Hematopoietic multipotent progenitor cell treated with erythropoietin and hydrocortisone succinate and interleukin-3 and kit ligand, for 8 days (in vitro differentiated cells): ENCODE data around the gene CCDC179.
A peak's percentile ranks its signal among the peaks of the same experiment; 100 is the strongest.

Source experiments
- DNase-seq: peaks from one replicate; pipeline ENCODE4 v3.0.0-alpha.2; 2015

Gene CCDC179

DNA sequence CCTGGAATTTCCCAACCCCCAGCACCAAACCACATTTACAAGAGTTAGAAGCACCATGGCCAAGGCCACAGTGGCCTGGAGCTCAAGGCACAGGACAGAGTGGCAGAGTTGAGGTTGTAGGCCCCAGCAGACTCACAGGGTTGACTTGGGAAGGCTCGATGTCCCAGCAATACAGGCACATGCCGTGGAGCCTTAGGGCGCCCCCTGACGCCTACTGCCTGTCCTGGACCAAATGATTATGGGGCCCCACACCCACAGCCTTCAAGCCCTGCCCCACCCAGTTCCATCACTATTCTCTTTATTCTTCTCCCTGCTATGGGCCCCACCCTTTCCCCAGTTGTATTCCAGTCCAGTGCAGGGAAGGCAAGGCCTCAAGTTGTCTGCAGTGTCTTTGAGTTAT, at the start of gene CCDC179:
Gene CCDC179 (minus strand): TSS at position 234 of the 400 bp plus-strand sequence. CDS start 53 bp downstream, at position 181.
- DNase-seq: no peak

DNA sequence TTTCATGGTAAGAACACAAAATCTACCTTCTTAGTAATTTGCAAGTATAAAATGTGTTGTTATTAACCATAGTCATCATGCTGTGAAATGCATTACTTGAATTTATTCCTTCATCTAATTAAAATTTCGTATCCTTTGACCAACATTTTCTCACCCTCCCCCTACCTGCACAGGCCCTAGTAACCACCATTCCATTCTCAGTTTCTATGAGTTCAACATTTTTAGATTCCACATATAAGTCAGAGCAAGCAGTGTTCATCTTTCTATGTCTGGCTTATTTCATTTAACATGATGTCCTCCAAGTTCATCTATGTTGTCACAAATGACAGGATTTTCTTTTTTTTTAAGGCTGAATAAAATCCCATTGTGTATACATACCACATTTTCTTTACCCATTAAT, 43.5 kb upstream of the CCDC179 start:
- DNase-seq: no peak

DNA sequence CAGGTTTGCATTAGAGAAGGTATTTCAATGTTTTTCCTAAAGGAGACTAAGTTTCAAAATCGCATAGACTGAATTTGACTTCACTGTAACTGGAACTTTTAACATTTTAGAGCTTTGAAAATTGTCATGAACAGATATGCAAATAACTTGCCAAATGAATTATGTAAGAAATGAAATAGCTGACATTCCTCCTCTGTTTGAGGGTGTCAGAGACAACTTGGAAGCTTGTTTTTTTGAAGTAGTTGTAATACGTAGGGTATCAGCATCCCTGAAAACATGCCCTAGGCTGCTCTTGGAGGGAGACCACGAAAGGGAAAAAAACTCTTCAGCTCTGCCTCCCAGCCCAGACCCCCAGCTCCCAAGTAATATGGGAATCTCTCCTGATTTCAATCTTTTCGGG, 41.3 kb upstream of the CCDC179 start:
- no peak for DNase-seq

DNA sequence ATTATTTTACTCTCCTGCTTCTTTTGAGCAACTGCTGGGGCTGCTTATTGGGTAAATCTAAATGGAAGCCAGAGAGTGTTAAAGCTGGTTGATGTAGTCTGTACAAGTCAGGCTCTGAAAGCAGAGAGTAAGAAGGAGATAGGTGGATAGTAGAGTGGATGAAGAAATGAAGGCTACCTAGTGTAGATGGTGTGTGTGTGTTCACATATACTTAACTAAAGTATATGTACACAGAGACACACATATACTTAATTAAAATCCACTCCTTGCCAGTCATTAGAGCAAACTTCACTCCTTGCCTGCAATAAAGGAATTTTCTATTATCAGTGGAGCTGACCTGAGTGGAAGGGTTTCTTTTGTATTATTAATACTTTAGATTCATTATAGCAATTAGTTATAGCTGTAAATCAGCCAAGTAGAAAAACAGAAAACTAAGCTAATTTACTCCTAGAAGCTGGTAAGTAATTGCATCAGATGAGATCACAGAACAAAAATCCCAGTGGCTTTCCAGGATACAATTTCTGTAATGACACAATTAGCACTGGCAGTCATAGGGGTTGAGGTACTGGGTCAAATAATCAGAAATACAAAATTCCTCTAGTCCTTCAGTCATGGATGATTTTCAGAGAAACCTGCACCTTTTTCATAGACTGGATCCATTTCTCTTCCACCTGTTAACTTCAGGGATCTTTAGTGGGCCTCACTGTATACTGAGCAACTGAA, 40.7 kb upstream of the CCDC179 start:
- DNase-seq: no peak

DNA sequence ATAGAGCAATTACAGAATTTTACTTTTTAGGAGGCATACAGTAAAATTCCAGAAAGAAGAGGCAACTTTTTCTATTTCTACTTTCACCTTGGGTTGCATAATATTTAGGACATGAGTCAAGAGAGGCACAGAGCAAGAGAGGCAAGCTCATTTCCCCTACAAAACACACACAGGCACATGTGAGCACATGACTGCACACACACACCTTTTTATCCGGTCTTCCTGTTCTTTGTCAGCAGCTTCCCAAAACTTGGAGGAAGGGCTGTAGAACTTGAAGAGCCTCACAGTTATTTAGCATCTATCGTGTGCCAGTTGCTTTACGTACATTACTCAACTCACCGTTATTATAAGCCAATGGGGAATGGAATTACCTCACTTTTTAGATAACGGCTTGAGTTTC, 37.8 kb upstream of the CCDC179 start:
- no peak for DNase-seq

DNA sequence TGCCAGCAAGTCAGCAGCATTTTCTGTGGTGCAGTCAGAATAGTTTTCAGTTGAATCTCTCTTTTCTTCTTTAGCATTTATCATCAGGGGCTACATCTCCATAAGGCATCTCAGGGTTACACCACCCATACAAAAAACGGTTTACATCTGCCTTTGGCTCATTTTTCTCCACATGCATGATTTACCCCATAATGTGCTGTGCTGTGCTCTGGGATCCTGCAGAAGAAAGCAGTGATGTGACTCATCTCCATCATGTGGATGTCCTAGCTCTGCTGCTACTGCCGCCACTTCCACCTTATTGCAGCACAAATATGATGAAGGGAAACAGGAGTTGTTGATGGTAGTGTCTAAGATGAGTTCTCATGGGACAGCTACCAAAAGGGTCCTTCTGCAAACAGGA, 30.0 kb upstream of the CCDC179 start:
- no peak for DNase-seq

DNA sequence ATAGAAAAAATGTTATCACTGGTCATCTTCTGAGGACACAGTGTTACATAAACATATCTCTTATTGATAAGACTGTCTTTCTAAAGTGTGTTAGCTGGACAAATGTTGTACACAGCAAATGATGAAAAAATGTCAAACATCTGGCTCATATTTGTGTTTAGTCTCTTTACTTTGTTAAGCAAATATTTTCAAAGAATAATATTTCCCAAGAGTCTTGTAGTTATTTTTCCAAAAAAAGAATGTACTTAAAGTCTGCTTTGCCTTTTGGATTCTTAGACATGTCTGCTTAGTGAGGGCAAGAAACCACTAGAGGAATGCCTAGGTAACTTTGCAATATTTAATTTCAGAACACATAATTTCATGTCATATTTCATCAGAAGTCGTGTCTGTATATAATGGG, 23.9 kb upstream of the CCDC179 start:
- no peak for DNase-seq

DNA sequence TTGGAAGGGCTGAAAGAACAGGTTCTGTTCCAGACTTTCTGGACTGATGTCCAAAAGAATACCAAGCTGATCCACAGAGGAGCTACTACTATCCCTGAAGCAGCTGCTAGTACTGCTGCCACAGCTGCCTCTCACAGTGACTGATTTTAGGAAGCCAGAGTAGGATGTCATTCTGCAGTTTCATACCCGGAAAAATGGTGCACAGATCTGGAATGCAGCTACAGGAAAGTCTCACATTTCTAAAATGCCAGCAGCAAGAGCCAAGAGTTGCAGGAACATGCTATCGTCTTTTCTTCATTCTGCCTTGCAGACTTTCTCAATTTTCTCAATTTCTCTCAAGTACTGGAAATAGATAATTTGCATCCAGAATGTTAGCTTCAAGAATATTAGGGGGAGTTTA, 19.4 kb upstream of the CCDC179 start:
- no peak for DNase-seq

DNA sequence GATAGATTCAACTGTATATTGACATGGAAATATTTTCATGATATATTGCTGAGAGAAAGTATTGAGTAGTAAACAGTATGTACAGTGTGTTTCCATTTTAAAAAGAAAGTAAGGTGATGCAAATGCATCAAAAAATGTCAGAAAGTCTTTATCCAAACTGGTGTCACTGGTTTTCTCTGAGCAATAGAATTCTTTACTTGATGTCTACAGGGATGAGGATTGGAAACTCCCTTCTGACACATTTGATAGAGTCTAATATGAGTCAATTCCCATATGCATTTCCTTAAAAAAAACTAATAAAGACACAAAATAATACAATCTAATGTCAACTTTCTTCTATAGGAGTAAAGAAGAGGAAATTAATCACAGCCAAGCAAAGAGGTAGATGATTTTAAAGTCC, 18.3 kb upstream of the CCDC179 start:
- no peak for DNase-seq

DNA sequence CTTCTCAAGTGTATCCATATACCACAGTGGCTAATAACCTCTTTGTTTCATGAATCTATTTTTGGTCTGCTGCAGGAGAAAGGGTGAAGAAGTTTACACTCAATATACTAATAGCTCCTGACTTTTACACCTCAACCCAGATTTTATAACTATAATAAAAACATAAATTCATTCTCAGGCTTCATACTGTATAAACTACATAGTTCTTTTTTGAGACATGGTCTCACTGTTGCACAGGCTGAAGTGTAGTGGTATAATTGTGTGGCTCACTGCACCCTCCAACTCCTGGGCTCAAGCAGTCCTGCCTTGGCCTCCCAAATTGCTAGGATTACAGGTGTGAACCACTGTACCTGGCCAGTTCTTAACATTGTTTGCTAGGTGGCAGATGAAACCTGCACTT, 17.8 kb upstream of the CCDC179 start:
- DNase-seq: no peak

DNA sequence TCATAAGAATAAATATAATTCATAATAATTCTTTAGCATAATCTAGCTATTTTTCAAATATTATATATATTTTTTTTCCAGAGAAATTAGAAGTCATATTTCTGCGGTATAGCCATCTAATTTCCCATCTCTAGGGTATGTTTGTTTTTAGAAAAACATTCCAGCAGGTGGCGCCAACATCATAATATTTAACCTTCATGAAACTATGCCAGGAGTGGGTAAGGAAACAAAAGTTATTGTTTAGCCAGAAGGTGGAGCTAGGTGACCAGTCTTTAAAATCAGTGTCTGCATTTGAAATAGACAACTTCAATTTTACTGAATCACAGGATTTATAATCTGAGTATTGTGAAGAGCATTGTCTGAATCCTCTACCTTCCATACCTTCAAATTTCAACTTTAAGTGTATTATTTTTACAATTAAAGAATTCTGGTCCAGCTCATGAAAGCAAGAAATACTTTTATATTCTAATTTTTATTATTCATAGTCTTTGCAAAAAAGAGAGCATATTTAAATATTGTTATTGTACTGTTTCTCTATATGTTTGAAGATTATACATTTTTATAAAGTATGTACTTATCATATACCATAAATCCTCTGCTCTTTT, 15.7 kb upstream of the CCDC179 start:
- DNase-seq: peak; percentile 91

DNA sequence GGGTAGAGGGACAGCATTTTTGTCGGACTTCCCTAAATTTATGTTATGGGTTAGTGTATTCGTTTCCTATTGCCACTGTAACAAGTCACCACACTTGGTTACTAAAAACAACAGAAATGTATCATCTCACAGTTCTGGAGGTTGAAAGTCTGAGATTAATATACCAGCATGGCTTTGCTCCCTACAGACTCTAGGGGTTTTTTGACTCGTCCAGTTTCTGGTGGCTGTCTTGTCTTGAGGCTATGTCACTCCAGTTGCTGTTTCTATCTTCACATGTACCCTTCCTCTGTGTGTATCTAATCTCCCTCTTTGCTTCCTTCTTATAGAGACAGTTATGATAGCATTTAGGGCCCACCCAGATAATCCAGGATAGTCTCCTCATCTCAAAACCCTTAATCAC, 9.1 kb upstream of the CCDC179 start:
- no peak for DNase-seq

DNA sequence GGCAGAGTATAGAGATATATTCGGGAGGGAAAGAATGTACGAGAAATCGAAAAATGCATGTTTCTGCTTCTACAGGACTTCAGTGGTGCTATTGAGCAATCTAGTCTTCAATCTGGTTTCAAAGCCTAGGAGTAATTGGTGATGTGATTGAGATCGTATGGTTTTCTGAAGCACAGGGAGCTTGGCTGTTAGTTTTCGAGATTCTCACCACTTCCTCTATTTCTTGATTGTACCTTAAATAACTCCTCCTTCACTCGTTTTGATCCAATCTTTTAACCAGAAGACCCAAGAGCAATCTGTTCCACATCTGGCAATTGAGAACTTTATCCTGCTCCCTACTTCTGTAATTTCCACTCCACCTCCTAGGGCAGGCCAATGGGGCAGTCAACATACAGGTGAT, 518 bp downstream of the CCDC179 start:
- no peak for DNase-seq

DNA sequence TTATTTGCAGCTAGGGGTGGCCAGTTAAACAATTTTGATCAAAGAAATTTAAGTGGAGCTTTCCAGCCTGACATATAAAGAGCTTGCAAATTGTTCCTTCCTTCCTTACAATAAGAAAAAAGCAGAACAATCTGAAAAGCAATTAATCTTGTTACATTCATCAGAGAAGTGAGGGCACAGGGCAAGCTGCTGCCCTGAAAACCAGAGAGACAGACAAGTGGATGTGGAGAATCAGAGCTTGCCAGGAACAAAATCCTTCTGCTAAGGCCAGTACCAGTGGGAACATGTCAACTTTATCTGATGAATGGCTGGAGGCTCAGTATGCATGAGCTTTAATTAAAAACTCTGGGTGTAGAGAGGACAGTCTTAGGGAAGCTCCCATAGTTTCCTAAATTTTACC, 8.8 kb downstream of the CCDC179 start:
- DNase-seq: no peak

DNA sequence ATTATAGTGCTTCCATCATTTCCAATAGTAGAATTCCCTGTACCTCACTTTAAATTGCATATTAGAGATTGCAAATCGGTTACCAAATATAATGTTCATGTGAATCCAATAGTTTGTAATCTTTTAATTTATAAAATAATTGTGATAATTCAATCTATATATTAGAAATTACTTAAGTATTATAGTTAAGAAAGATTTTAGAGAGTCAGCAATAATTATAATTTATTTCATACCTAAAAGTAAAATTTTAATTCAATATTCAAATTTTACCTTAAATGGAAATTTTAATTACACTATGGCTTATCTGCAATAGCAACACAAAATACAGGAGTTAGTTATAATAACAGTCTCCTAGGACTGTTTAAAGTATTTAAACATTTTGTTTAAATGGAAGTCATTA, 13.5 kb downstream of the CCDC179 start:
- DNase-seq: no peak

DNA sequence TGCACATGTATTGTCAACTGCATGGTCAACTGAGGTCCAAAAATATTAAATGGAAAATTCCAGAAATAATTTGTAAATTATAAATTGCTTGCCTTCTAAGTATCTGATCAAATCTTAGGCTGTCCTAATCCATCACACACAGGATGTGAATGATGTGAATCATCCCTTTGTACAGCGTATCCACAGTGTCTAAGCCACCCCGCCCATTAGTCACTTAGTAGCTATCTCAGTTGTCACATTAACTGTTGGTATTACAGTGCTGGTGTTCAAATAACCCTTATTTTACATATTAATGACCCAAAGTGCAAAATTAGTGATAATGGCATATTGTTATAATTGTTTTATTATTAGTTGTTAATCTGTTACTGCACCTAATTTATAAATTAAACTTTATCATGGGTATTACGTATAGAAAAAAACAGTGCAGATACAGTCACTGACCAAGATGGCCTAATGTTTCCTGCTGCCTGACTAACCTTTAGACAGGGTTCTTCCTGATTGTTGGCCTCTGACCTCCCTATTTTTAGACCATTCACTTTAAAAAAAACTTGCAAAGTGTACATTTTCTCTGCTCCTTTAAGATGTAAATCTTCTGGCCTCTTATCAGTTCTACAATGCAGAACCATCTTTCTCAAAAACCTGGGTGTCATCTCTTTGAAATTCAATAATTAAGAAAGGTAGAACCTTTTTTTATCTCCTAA, 27.8 kb downstream of the CCDC179 start:
- peak; percentile 78 for DNase-seq

DNA sequence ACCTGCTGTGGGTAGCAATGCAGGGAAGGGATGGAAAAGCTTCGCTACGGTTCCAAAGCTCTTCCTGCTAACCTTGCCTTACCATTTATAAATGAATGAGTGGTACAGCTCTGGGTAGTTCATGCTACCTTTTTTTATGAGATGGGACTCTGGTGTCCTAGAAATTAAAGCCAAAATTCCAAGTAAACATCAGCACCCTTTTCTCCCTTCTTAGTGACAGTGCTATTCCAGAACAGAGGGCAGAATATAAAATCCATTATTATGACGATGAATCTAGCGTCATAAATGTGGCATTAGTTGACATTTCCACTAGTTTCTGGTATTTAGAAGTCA, 30.2 kb downstream of the CCDC179 start:
- no peak for DNase-seq

DNA sequence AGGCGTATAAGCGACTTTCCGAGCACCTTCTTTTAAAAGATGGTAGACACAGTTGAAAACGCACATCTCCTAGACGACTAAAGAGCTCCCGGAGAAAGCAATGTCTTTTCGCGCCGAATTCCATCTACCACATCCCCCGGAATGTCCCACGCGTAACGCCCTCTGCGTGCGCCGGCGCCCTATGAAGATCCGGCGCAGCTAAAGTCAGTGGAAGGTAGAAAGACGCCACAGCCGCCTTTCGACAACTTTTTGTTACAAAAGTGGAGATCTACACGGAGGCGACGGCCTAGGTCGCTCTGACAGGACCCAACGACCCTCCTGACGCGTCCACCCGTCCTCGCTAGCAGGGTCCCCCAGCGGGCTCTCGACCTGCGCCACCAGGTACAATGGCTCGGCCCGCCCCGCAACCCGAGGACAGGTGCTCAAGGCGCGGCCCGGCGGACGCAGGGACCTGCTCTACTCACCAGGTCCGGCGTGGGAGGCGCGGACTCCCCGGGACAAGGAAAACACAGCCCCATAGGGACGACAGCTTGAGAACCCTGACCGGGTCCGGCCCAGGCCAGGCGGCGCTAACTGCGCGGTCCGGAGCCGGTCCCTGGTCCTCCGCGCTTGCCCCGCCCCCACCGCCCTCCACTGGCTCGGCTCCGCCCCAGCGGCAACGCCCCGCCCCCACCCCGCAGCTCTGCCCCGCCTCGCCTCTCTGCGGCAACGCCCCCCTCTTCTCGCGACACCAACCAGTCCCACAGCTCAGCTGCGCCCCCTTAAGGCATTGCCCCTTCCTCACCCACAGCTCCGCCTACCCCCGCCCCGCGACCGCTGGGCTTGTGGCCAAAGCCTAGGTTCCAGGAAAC, 30.8 kb downstream of the CCDC179 start, which contains the start of gene SVIP:
Gene SVIP (minus strand): TSS at position 571 of the 851 bp plus-strand sequence. CDS start 53 bp downstream, at position 518.
- DNase-seq: peak; percentile 93

DNA sequence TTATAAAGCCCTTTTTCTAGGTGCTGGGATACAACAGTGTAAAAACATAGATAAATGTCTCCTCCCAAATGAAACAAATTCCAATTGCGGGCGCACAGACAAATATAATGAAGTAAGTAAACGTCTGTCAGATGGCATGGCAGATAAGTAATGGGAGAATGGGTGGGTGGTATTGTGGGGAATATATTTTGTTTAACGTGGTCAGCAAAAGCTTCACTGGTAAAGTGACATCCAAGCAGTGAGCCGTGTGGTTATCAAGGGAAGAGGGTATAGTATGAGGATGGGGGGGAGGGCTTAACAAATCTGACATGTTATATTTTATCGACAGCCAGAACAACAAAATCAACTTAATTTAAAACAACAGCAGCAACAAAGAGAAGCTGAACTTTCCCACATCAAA, 31.9 kb downstream of the CCDC179 start:
- DNase-seq: peak; percentile 51

DNA sequence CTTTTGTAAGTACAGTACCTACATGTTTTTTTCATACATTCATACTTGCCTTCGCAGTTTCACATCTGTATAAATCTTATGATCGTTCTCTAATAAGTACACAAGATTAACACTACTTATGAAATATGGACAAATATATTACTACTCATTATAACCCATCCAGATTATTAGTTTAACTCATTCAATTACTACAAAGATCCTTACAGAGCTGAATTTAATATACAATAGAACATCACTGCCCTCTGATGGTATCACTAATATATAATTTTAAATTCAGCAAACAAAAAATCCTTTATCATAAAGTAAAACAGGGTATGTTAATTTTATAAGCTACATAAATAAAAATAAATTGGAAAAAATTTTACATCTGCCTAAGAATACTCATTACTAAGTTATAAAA, 38.1 kb downstream of the CCDC179 start:
- DNase-seq: no peak

DNA sequence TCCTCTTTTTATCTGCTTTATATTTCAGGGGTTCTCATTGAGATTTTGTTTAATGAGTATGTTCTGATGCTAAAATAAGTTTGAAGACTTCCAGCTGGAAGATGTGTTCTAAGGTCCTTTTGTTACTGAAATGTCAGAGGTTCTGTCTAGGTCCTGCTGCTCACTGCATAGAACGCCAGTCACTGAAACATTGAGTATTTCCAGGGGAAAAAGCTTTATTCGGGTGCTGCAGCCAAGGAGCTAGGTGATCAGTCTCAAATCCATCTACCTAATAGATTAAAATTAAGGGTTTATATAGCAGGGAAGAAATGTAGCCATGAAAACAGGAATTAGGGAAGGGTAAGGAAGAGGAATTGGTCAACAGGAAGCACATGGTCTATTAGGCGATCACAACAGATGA, 50.4 kb downstream of the CCDC179 start:
- DNase-seq: no peak

DNA sequence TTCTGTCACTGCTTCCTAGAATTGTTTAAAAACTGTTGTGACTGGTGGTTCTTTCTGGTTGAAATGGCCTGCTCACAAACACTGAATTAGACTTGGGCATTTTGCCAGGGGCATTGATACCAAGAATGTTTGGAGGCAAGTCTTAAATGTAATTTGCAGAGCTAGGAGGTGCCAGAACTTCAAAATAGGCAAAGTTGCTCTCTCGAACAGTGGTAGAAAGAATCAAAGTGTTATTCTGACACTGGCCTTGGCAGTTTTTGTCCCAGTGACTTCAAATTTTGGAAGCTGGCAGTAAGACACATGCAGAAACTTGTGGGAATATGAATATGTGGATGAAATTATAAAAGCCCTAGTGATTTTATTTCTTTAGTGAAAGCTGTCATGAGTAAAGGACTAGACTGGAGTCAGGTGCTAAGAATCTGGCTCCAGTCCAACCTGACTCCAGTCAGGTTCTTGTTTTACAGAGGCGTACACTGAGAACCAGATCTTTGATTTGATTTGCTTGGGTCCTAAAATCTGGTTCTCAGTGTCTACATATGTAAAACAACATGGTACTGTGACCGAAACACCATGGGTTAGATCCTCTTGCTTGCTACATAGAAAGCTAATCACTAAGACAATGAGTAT, 51.6 kb downstream of the CCDC179 start:
- no peak for DNase-seq
